RWPE2 (cell line): ENCODE results near the gene ACTR2.

Experiments
- ATAC-seq: fragments of 200-7000 bp; cut with Tn5 transposase; 3 replicates; pipeline ENCODE4 v1.9.1; 2021; ENCODE audit warnings: low read depth
- DNase-seq: peaks from one replicate; pipeline ENCODE4 v3.0.0-alpha.2; 2020; ENCODE audit warnings: low spot score
- H3K27ac ChIP-seq: fragments of 450-650 bp; 2 replicates; pipeline ENCODE4 v1.5.1; 2017; ENCODE audit warnings: mild to moderate bottlenecking; ENCODE audit not compliant: poor library complexity, severe bottlenecking
- H3K27me3 ChIP-seq: fragments of 250-450 bp; sonication (Bioruptor Pico); 2 replicates; pipeline ENCODE4 v1.5.1; 2021; ENCODE audit warnings: mild to moderate bottlenecking, moderate library complexity; ENCODE audit not compliant: insufficient read depth, poor library complexity, severe bottlenecking
- H3K36me3 ChIP-seq: fragments of 250-450 bp; sonication (Bioruptor Pico); 2 replicates; pipeline ENCODE4 v1.5.1; 2020; ENCODE audit warnings: low read depth, mild to moderate bottlenecking, moderate library complexity
- H3K4me1 ChIP-seq: fragments of 250-450 bp; sonication (Bioruptor Pico); 2 replicates; pipeline ENCODE4 v1.5.1; 2021; ENCODE audit warnings: mild to moderate bottlenecking, moderate library complexity; ENCODE audit not compliant: insufficient read depth, poor library complexity, severe bottlenecking
- H3K4me3 ChIP-seq: fragments of 250-450 bp; sonication (Bioruptor Pico); 2 replicates; pipeline ENCODE4 v1.5.1; 2021; ENCODE audit warnings: mild to moderate bottlenecking, moderate library complexity; ENCODE audit not compliant: severe bottlenecking
- H3K9me3 ChIP-seq: fragments of 250-450 bp; sonication (Bioruptor Pico); 2 replicates; pipeline ENCODE4 v1.5.1; 2021; ENCODE audit warnings: mild to moderate bottlenecking, moderate library complexity; ENCODE audit not compliant: severe bottlenecking
- CTCF ChIP-seq: fragments of 450-650 bp; IDR thresholded peaks from one replicate; pipeline ENCODE4 v1.5.1; 2017; ENCODE audit warnings: mild to moderate bottlenecking, moderate library complexity; ENCODE audit not compliant: poor library complexity, severe bottlenecking

ACTR2 gene

GRCh38 chr2:65204461-65205210 lies 23.0 kb upstream of the ACTR2 start:
- ATAC-seq (no peak), DNase-seq (no peak)
- H3K27ac ChIP-seq, result no peak overlapping the region
- H3K4me1 ChIP-seq, result no peaks in the 10 kb centered on the region
- H3K27me3 ChIP-seq, result no peaks in the 10 kb centered on the region
- no peaks in the 10 kb centered on the region for H3K9me3 ChIP-seq
- no peaks in the 10 kb centered on the region for H3K36me3 ChIP-seq
- no peak for TF ChIP-seq CTCF
- H3K4me3 ChIP-seq, result no peak overlapping the region

GRCh38 chr2:65212115-65212514 lies 15.5 kb upstream of the ACTR2 start:
- H3K9me3 ChIP-seq, result no peaks in the 10 kb centered on the region
- DNase-seq (no peak), ATAC-seq (no peak)
- no peaks in the 10 kb centered on the region for H3K27me3 ChIP-seq
- no peaks in the 10 kb centered on the region for H3K36me3 ChIP-seq
- H3K4me3 ChIP-seq, result no peak overlapping the region
- TF ChIP-seq CTCF, result no peak
- no peak overlapping the region for H3K27ac ChIP-seq
- no peaks in the 10 kb centered on the region for H3K4me1 ChIP-seq

DNA sequence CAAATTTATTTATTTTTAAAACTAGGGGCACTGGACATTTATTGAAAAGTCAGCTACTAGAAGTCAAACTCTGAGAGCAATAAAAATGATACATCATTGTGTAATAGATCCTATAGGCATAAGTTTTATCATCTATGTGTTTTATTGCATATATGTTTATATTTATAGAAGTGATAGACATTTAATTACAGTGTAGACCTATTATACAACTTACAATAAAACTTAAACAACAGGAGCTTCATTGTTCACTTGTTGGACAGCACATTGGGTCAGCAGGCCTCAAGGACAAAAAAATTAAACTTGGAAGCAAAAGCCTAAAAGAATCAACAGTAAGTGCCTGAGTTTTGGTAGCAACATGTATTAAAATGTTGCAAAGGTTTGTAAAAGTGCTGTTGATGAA lies 15.0 kb upstream of the ACTR2 start:
- no peak for ATAC-seq
- Histone ChIP-seq H3K4me1 (no peaks in the 10 kb centered on the region), H3K9me3 (no peaks in the 10 kb centered on the region), H3K36me3 (no peaks in the 10 kb centered on the region), H3K4me3 (no peak overlapping the region), H3K27me3 (no peaks in the 10 kb centered on the region), H3K27ac (no peak overlapping the region)
- TF ChIP-seq CTCF, result no peak
- no peak for DNase-seq

DNA sequence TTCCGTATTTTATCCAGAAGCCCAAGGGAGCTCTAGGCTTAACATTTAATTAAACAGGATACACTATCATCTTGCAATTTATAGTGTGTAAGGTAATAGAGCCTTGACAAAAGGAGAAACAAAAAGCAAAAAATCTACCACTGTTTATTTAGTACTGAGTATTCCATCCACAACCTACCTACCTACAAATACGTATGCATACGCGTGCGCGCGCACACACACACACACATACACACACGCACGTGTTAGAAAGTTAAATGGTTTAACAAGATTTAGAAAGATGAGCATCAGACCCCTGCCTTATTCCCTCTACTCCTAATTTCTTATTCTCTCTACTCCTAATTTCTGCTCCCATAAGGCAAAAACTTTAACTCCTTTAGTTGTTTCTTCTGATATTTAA lies 14.6 kb upstream of the ACTR2 start:
- Histone ChIP-seq H3K27ac (no peak overlapping the region), H3K4me3 (no peak overlapping the region), H3K9me3 (no peaks in the 10 kb centered on the region), H3K4me1 (no peaks in the 10 kb centered on the region), H3K27me3 (no peaks in the 10 kb centered on the region), H3K36me3 (no peaks in the 10 kb centered on the region)
- no peak for DNase-seq
- no peak for TF ChIP-seq CTCF
- ATAC-seq, result no peak

- ATAC-seq, result no peak
- H3K27ac ChIP-seq, result no peak overlapping the region
- no peak for TF ChIP-seq CTCF
- no peaks in the 10 kb centered on the region for H3K9me3 ChIP-seq
- no peaks in the 10 kb centered on the region for H3K4me1 ChIP-seq
- H3K27me3 ChIP-seq, result no peaks in the 10 kb centered on the region
- no peak overlapping the region for H3K4me3 ChIP-seq
- no peaks in the 10 kb centered on the region for H3K36me3 ChIP-seq
- DNase-seq, result no peak
Observed at GRCh38 chr2:65214361-65214760, 13.3 kb upstream of the ACTR2 start.
